MM.1S (cell line): ENCODE measurements around the gene ACCSL.

ENCODE experiments used
- DNase-seq: peaks from one replicate; pipeline ENCODE4 v3.0.0-alpha.2; 2015
- H2AFZ ChIP-seq: fragments of 300-600 bp; sonication (generic); 2 replicates; pipeline ENCODE4 v1.6.0; 2016; ENCODE audit warnings: antibody characterized with exemption, low read length
- H3F3A ChIP-seq: fragments of 300-600 bp; sonication (generic); 2 replicates; pipeline ENCODE4 v1.6.1; 2016; ENCODE audit warnings: mild to moderate bottlenecking, antibody characterized with exemption, low read length, moderate library complexity, mixed read lengths; ENCODE audit not compliant: insufficient read depth
- H3K27ac ChIP-seq: fragments of 300-600 bp; sonication (generic); 2 replicates; pipeline ENCODE4 v1.5.1; 2016; ENCODE audit warnings: mild to moderate bottlenecking, low read length
- H3K27me3 ChIP-seq: fragments of 300-600 bp; sonication (generic); replicated peaks from 2 replicates; pipeline ENCODE4 v1.6.0; 2016; ENCODE audit warnings: low read length; ENCODE audit not compliant: insufficient read depth
- H3K36me3 ChIP-seq: fragments of 300-600 bp; sonication (generic); replicated peaks from 2 replicates; pipeline ENCODE4 v1.6.1; 2016; ENCODE audit warnings: mild to moderate bottlenecking, low read length, mixed read lengths; ENCODE audit not compliant: insufficient read depth
- H3K4me1 ChIP-seq: fragments of 300-600 bp; sonication (generic); 2 replicates; pipeline ENCODE4 v1.6.1; 2016; ENCODE audit warnings: low read length, mixed read lengths
- H3K4me2 ChIP-seq: fragments of 300-600 bp; sonication (generic); 2 replicates; pipeline ENCODE4 v1.6.0; 2016; ENCODE audit warnings: low read depth, low read length
- H3K4me3 ChIP-seq: fragments of 300-600 bp; sonication (generic); 2 replicates; pipeline ENCODE4 v1.5.1; 2016; ENCODE audit warnings: low read length, mixed read lengths
- H3K79me2 ChIP-seq: fragments of 300-600 bp; sonication (generic); 2 replicates; pipeline ENCODE4 v1.6.1; 2016; ENCODE audit warnings: mixed run types, low read length, mixed read lengths
- H3K9ac ChIP-seq: fragments of 300-600 bp; sonication (generic); 2 replicates; pipeline ENCODE4 v1.6.1; 2016; ENCODE audit warnings: low read length, mixed read lengths
- H3K9me2 ChIP-seq: fragments of 300-600 bp; sonication (generic); replicated peaks from 2 replicates; pipeline ENCODE4 v1.6.1; 2016; ENCODE audit warnings: mild to moderate bottlenecking, low read length, mixed read lengths; ENCODE audit not compliant: insufficient read depth
- H3K9me3 ChIP-seq: fragments of 300-600 bp; sonication (generic); replicated peaks from 2 replicates; pipeline ENCODE4 v1.6.1; 2016; ENCODE audit warnings: mild to moderate bottlenecking, low read length, mixed read lengths; ENCODE audit not compliant: insufficient read depth
- H4K20me1 ChIP-seq: fragments of 300-600 bp; sonication (generic); 2 replicates; pipeline ENCODE4 v1.6.1; 2016; ENCODE audit warnings: mild to moderate bottlenecking, low read length, moderate library complexity, mixed read lengths; ENCODE audit not compliant: insufficient read depth
- CTCF ChIP-seq: fragments of 300-600 bp; sonication (generic); IDR thresholded peaks from 2 replicates; pipeline ENCODE4 v1.5.1; 2016; ENCODE audit warnings: antibody characterized with exemption, low read length, mixed read lengths
- EZH2 ChIP-seq: fragments of 300-600 bp; sonication (generic); optimal IDR thresholded peaks from 2 replicates; pipeline ENCODE3; 2017; ENCODE audit warnings: low read depth, mild to moderate bottlenecking, antibody characterized with exemption, low read length, mixed read lengths
- EZH2phosphoT487 ChIP-seq: fragments of 300-600 bp; sonication (generic); IDR thresholded peaks from 2 replicates; pipeline ENCODE4 v1.6.1; 2018; ENCODE audit warnings: antibody characterized with exemption, low read length

The ACCSL gene

GRCh38 chr11:44002191-44003093 lies 45.3 kb upstream of the ACCSL start:
- Histone ChIP-seq H3F3A (no peaks in the 10 kb centered on the region), H3K9ac (no peak overlapping the region)

GRCh38 chr11:44003736-44004451 lies 43.9 kb upstream of the ACCSL start:
- Histone ChIP-seq H4K20me1 (no peaks in the 10 kb centered on the region), H3K27ac (no peak overlapping the region), H3K9me3 (no peaks in the 10 kb centered on the region), H2AFZ (no peak overlapping the region), H3K4me3 (no peak overlapping the region), H3K4me2 (no peak overlapping the region), H3K4me1 (no peaks in the 10 kb centered on the region), H3K27me3 (no peaks in the 10 kb centered on the region), H3K9me2 (no peaks in the 10 kb centered on the region), H3K9ac (no peak overlapping the region), H3K36me3 (no peaks in the 10 kb centered on the region), H3K79me2 (no peaks in the 10 kb centered on the region), H3F3A (no peaks in the 10 kb centered on the region)
- DNase-seq: no peak
- TF ChIP-seq EZH2phosphoT487 (no peak), CTCF (no peak), EZH2 (no peak)

More at GRCh38 chr11:44002191-44003093, 45.3 kb upstream of the ACCSL start:
- H3K27ac ChIP-seq: no peak overlapping the region
- no peaks in the 10 kb centered on the region for H3K9me2 ChIP-seq
- H2AFZ ChIP-seq: no peak overlapping the region
- no peaks in the 10 kb centered on the region for H3K9me3 ChIP-seq
- H3K36me3 ChIP-seq: no peaks in the 10 kb centered on the region
- H3K4me2 ChIP-seq: no peak overlapping the region
- no peaks in the 10 kb centered on the region for H3K4me1 ChIP-seq
- no peaks in the 10 kb centered on the region for H3K27me3 ChIP-seq
- no peak for DNase-seq
- H3K79me2 ChIP-seq: no peaks in the 10 kb centered on the region
- TF ChIP-seq CTCF (no peak), EZH2 (no peak), EZH2phosphoT487 (no peak)
- H4K20me1 ChIP-seq: no peaks in the 10 kb centered on the region
- H3K4me3 ChIP-seq: no peak overlapping the region

- Histone ChIP-seq H3K9ac (no peak overlapping the region), H4K20me1 (no peaks in the 10 kb centered on the region), H3K4me3 (no peak overlapping the region), H3K36me3 (no peaks in the 10 kb centered on the region), H2AFZ (no peak overlapping the region), H3K9me2 (no peaks in the 10 kb centered on the region), H3K27ac (no peak overlapping the region), H3K4me1 (no peaks in the 10 kb centered on the region), H3F3A (no peaks in the 10 kb centered on the region), H3K79me2 (no peaks in the 10 kb centered on the region), H3K9me3 (no peaks in the 10 kb centered on the region), H3K27me3 (no peaks in the 10 kb centered on the region), H3K4me2 (no peak overlapping the region)
- TF ChIP-seq CTCF (no peak), EZH2 (no peak), EZH2phosphoT487 (no peak)
- no peak for DNase-seq
Observed at GRCh38 chr11:44004452-44005062, 43.2 kb upstream of the ACCSL start.
